ENCODE measurements around the gene SERPINA1.

The SERPINA1 gene

GRCh38 chr14:94382716-94383596 is 5.4 kb downstream of the SERPINA1 start:
- no peak for DNase-seq (ENCODE audit: low read depth)

GRCh38 chr14:94382099-94382715 is 6.2 kb downstream of the SERPINA1 start:
- DNase-seq (ENCODE audit: low read depth): no peak

- no peak for DNase-seq (ENCODE audit: low read depth)
Observed at GRCh38 chr14:94381149-94382030, 7.0 kb downstream of the SERPINA1 start.

- DNase-seq (ENCODE audit: low read depth): no peak
Observed at GRCh38 chr14:94380225-94381148, 7.9 kb downstream of the SERPINA1 start.

GRCh38 chr14:94379291-94380224 is 8.8 kb downstream of the SERPINA1 start:
- DNase-seq (ENCODE audit: low read depth): no peak

GRCh38 chr14:94378527-94379290 is 9.7 kb downstream of the SERPINA1 start:
- DNase-seq (ENCODE audit: low read depth): no peak

- DNase-seq (ENCODE audit: low read depth): no peak
Observed at GRCh38 chr14:94377866-94378470, 10.4 kb downstream of the SERPINA1 start.

- no peak for DNase-seq (ENCODE audit: low read depth)
Observed at GRCh38 chr14:94376976-94377865, 11.2 kb downstream of the SERPINA1 start.

GRCh38 chr14:94376108-94376975 is 12.1 kb downstream of the SERPINA1 start:
- no peak for DNase-seq (ENCODE audit: low read depth)

GRCh38 chr14:94375552-94376107 is 12.8 kb downstream of the SERPINA1 start:
- DNase-seq (ENCODE audit: low read depth): no peak

- DNase-seq (ENCODE audit: low read depth): no peak
Observed at GRCh38 chr14:94374749-94375260, 13.6 kb downstream of the SERPINA1 start.

GRCh38 chr14:94374116-94374515 is 14.3 kb downstream of the SERPINA1 start:
- DNase-seq (ENCODE audit: low read depth): no peak

GRCh38 chr14:94373708-94374107 is 14.7 kb downstream of the SERPINA1 start:
- DNase-seq (ENCODE audit: low read depth): peak; percentile 90

- DNase-seq (ENCODE audit: low read depth): no peak
Observed at GRCh38 chr14:94372021-94372605, 16.3 kb downstream of the SERPINA1 start.

GRCh38 chr14:94370524-94370910 is 17.9 kb downstream of the SERPINA1 start:
- no peak for DNase-seq (ENCODE audit: low read depth)

Data from GM04503 (cell line).